Fibroblast of pulmonary artery (primary cell): ENCODE measurements around the gene IPO13.
A peak's percentile ranks its signal among the peaks of the same experiment; 100 is the strongest.

ENCODE experiments used
- DNase-seq: peaks from one replicate; pipeline ENCODE4 v3.0.0-alpha.2; 2010; ENCODE audit warnings: low read depth
- H3K4me3 ChIP-seq: replicated peaks from 2 replicates; pipeline ENCODE4 v1.5.1; 2011; ENCODE audit warnings: low read depth, mild to moderate bottlenecking, control low read depth, low read length, moderate library complexity
- CTCF ChIP-seq: IDR thresholded peaks from 2 replicates; pipeline ENCODE4 v1.5.1; 2011; ENCODE audit warnings: mild to moderate bottlenecking, control low read depth, low read length, inconsistent platforms; ENCODE audit errors: missing control alignments

Gene IPO13

GRCh38 chr1:43994071-43994470 lies 47.3 kb downstream of the IPO13 start:
- no peak for DNase-seq
- H3K4me3 ChIP-seq: no peak overlapping the region
- no peak for TF ChIP-seq CTCF

GRCh38 chr1:43994794-43995790 lies 48.3 kb downstream of the IPO13 start:
- peak; percentile 38 for TF ChIP-seq CTCF
- no peak overlapping the region for H3K4me3 ChIP-seq
- peak; percentile 33 for DNase-seq

GRCh38 chr1:43995984-43996732 lies 49.4 kb downstream of the IPO13 start:
- TF ChIP-seq CTCF: no peak
- no peak overlapping the region for H3K4me3 ChIP-seq
- DNase-seq: no peak

- no peak overlapping the region for H3K4me3 ChIP-seq
Measured at GRCh38 chr1:43996733-43997115, 50.0 kb downstream of the IPO13 start.

GRCh38 chr1:43997295-43997999 lies 50.7 kb downstream of the IPO13 start:
- H3K4me3 ChIP-seq: no peak overlapping the region
- DNase-seq: no peak
- no peak for TF ChIP-seq CTCF

More at GRCh38 chr1:43996733-43997115, 50.0 kb downstream of the IPO13 start:
- TF ChIP-seq CTCF: no peak
- no peak for DNase-seq

GRCh38 chr1:43998000-43998378 lies 51.2 kb downstream of the IPO13 start:
- H3K4me3 ChIP-seq: no peak overlapping the region
- no peak for TF ChIP-seq CTCF
- DNase-seq: no peak
